ENCODE results near the gene MEX3B. TPM values are rescaled to one million over a fixed set of nuclear protein-coding genes. Genes with fewer than 3 reads are reported as not detected.
"Not testable (repeated sequence)": the region's sequence is repeated elsewhere in the genome, so short reads cannot be mapped to it uniquely, and the experiment has no call there.

The MEX3B gene
- total and polyA plus RNA-seq, 7 donors, result 0.23 to 5.8 (median 3.5) TPM

DNA sequence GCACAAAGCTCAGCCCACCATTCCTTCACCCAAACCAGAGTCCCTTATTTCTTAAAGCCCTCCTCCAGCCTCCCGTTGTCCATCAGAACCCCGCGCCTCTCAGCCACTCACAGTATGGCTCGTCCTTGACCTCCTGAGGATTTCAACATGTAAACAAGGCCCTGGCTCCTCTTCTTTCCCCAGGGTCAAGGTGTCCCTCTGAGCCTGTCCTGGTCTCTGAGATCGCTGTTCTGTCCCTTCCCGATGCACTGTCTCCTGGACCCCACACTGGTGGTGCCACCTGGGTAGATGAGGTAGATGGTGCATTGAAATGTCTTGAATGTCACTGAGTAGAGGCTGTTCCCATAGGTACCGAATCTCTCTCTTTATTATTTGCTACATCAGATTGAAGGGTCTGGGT lies 32.9 kb downstream of the MEX3B start:
- Histone ChIP-seq H3K4me3 (no peak overlapping the region), H3K27me3 (no peaks in the 10 kb centered on the region), H3K9me3 (no peaks in the 10 kb centered on the region), H3K4me1 (no peaks in the 10 kb centered on the region), H3K36me3 (no peaks in the 10 kb centered on the region), H3K27ac (no peak overlapping the region)
- no peak for TF ChIP-seq POLR2AphosphoS5 (IDR thresholded peaks at IDR 0.05)
- TF ChIP-seq POLR2A (IDR thresholded peaks at IDR 0.05), result no peak
- TF ChIP-seq, protein P1, sequence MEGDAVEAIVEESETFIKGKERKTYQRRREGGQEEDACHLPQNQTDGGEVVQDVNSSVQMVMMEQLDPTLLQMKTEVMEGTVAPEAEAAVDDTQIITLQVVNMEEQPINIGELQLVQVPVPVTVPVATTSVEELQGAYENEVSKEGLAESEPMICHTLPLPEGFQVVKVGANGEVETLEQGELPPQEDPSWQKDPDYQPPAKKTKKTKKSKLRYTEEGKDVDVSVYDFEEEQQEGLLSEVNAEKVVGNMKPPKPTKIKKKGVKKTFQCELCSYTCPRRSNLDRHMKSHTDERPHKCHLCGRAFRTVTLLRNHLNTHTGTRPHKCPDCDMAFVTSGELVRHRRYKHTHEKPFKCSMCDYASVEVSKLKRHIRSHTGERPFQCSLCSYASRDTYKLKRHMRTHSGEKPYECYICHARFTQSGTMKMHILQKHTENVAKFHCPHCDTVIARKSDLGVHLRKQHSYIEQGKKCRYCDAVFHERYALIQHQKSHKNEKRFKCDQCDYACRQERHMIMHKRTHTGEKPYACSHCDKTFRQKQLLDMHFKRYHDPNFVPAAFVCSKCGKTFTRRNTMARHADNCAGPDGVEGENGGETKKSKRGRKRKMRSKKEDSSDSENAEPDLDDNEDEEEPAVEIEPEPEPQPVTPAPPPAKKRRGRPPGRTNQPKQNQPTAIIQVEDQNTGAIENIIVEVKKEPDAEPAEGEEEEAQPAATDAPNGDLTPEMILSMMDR (IDR thresholded peaks at IDR 0.05), result no peak
- no peak for TF ChIP-seq EP300 (IDR thresholded peaks at IDR 0.05)
- intact Hi-C loops (cut with DNase I), result no loop called here
- 67 to 83% methylated on average over 7 of the region's 7 CpGs for WGBS, 2 donors
- no peak for DNase-seq

DNA sequence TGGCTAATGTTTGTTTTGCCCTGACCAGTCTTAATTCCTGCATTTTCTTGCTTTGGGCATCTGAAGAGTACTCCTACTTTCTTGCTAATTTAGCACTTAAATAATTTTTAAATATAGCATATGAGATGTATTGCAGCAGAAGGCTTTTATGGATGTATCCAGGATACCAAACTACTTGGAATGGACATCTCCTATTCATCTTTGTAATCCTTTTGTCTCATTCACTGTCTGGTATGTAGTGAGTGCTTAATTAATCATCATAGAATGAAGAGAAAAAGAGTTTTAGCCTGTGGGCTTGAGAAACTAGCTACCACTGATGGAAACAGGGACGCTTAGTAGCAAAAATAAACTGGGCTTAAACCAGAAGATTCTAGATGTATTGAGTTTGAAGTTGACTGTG lies 40.6 kb downstream of the MEX3B start:
- TF ChIP-seq, protein P1 (IDR thresholded peaks at IDR 0.05), result no peak
- no peak for TF ChIP-seq POLR2A (IDR thresholded peaks at IDR 0.05)
- no peak for TF ChIP-seq EP300 (IDR thresholded peaks at IDR 0.05)
- TF ChIP-seq POLR2AphosphoS5 (IDR thresholded peaks at IDR 0.05), result no peak
- no peaks in the 10 kb centered on the region for H3K36me3 ChIP-seq
- H3K9me3 ChIP-seq, result no peaks in the 10 kb centered on the region
- no peaks in the 10 kb centered on the region for H3K4me1 ChIP-seq
- no peak overlapping the region for H3K27ac ChIP-seq
- intact Hi-C loops (cut with DNase I), result no loop called here
- no peak for DNase-seq
- no peak overlapping the region for H3K4me3 ChIP-seq
- WGBS, 2 donors, result 88 to 90% methylated on average over 1 of the region's 1 CpG
- H3K27me3 ChIP-seq, result no peaks in the 10 kb centered on the region

DNA sequence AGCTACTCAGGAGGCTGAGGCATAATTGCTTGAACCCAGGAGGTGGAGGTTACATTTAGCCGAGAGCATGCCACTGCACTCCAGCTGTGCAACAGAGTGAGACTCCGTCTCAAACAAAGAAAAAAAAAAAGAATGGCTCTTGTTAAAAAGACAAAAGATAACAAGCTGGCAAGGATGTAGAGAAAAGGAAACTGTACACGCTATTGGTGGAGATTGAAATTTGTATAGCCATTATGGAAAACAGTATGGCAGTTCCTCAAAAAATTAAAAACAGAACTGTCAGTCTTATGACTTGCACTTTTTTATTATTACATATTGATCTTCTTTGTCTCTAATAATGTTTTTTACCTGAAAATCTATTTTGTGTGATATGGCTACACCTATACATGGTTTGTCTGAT lies 41.9 kb downstream of the MEX3B start:
- no peak overlapping the region for H3K4me3 ChIP-seq
- no peak overlapping the region for H3K27ac ChIP-seq
- no peaks in the 10 kb centered on the region for H3K9me3 ChIP-seq
- intact Hi-C loops (cut with DNase I), result no loop called here
- H3K36me3 ChIP-seq, result no peaks in the 10 kb centered on the region
- H3K27me3 ChIP-seq, result no peaks in the 10 kb centered on the region
- no peaks in the 10 kb centered on the region for H3K4me1 ChIP-seq
- no peak for DNase-seq
- 87 to 88% methylated on average over 3 of the region's 3 CpGs for WGBS, 2 donors
- TF ChIP-seq POLR2AphosphoS5 (IDR thresholded peaks at IDR 0.05) (no peak), POLR2A (IDR thresholded peaks at IDR 0.05) (no peak), EP300 (IDR thresholded peaks at IDR 0.05) (no peak)
- TF ChIP-seq, protein P1 (IDR thresholded peaks at IDR 0.05), result no peak

DNA sequence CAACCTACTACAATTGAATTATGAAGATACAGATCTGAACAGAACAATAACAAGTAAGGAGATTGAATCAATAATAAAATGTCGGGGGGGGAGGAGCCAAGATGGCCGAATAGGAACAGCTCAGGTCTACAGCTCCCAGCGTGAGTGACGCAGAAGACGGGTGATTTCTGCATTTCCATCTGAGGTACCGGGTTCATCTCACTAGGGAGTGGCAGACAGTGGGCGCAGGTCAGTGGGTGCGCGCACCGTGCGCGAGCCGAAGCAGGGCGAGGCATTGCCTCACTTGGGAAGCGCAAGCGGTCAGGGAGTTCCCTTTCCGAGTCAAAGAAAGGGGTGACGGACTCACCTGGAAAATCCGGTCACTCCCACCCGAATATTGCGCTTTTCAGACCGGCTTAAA lies 50.7 kb downstream of the MEX3B start:
- intact Hi-C loops (cut with DNase I); H3K36me3 ChIP-seq; H3K27ac ChIP-seq; H3K9me3 ChIP-seq; DNase-seq; H3K27me3 ChIP-seq; H3K4me3 ChIP-seq; H3K4me1 ChIP-seq: not testable (repeated sequence)
- WGBS, 2 donors, result 67 to 81% methylated on average over 22 of the region's 22 CpGs

DNA sequence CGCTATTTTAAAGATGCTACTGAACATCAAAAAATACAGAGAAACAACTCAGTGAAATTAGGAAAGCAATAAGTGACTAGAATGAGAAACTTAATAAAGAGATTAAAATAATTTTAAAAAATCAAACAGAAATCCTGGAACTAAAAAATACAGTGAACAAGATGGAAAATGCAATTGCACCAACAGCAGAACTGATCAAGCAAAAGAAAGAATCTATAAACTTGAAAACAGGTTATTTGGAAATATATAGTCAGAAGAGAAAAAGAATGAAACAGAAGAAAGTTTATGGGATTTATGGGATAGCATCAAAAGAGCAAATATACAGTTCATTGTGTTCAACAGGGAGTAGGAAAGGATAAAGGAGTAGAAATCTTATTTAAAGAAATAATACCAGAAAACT lies 53.3 kb downstream of the MEX3B start:
- DNase-seq, result no peak
- Histone ChIP-seq H3K4me1 (no peaks in the 10 kb centered on the region), H3K27me3 (no peaks in the 10 kb centered on the region), H3K27ac (no peak overlapping the region), H3K9me3 (peaks cover 0 to 5% (median 1%) of the 10 kb centered on the region in 4 donors), H3K36me3 (no peaks in the 10 kb centered on the region), H3K4me3 (no peak overlapping the region)
- TF ChIP-seq EP300 (IDR thresholded peaks at IDR 0.05) (no peak), POLR2AphosphoS5 (IDR thresholded peaks at IDR 0.05) (no peak), POLR2A (IDR thresholded peaks at IDR 0.05) (no peak)
- TF ChIP-seq, protein P1 (IDR thresholded peaks at IDR 0.05), result no peak
- intact Hi-C loops (cut with DNase I), result no loop called here
- 87 to 90% methylated on average over 1 of the region's 1 CpG for WGBS, 2 donors

Other genes starting within 250 kb of the MEX3B start
- 10 to 100 TPM; 11.5 to 15.3 (median 12.8) TPM for gene EFL1, start 216.7 kb upstream of the MEX3B start, total RNA-seq
- 10 to 100 TPM; 10.8 to 15.7 (median 14.0) TPM for gene EFL1, start 216.7 kb upstream of the MEX3B start, polyA plus RNA-seq
- gene SAXO2, start 216.8 kb upstream of the MEX3B start, total RNA-seq, result 1 to 10 TPM in 2 of 4 donors, under 1 TPM in 1, not detected in 1; 0.55 to 2.1 (median 1.8) TPM
- gene SAXO2, start 216.8 kb upstream of the MEX3B start, polyA plus RNA-seq, result 1 to 10 TPM in 1 of 3 donors, under 1 TPM in 2; 0.23 to 4.8 (median 0.57) TPM